ENCODE measurements around the gene FOCAD. TPM values are rescaled to one million over a fixed set of nuclear protein-coding genes. Genes with fewer than 3 reads are reported as not detected.

FOCAD gene
- total RNA-seq, 1 donor = 93.7 TPM

DNA sequence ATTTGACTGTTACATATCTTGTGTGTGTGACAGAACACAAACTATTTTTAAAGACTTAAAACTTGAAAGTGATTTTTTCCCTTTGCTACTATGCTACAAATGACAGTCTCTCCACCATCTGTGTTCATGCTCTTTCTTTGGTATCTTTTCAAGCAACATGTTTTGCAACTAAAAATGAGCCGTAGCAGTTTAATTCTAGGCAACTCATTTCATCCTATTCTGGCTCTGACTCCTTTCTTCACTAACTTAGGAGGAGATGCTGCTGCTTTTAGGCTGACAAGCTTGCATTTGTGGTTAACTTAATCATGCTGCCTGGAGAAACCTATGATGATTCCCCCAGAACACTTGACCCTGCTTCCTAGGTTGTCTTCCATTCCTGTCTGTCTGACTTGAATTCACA is 246.8 kb downstream of the FOCAD start:
- no peak for DNase-seq (ENCODE audit: low read depth)
- TF ChIP-seq, protein P1, sequence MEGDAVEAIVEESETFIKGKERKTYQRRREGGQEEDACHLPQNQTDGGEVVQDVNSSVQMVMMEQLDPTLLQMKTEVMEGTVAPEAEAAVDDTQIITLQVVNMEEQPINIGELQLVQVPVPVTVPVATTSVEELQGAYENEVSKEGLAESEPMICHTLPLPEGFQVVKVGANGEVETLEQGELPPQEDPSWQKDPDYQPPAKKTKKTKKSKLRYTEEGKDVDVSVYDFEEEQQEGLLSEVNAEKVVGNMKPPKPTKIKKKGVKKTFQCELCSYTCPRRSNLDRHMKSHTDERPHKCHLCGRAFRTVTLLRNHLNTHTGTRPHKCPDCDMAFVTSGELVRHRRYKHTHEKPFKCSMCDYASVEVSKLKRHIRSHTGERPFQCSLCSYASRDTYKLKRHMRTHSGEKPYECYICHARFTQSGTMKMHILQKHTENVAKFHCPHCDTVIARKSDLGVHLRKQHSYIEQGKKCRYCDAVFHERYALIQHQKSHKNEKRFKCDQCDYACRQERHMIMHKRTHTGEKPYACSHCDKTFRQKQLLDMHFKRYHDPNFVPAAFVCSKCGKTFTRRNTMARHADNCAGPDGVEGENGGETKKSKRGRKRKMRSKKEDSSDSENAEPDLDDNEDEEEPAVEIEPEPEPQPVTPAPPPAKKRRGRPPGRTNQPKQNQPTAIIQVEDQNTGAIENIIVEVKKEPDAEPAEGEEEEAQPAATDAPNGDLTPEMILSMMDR (IDR thresholded peaks at IDR 0.05; ENCODE audit: insufficient read depth, low read depth, low read length) = no peak
- H3K4me3 ChIP-seq (ENCODE audit: low read depth, low read length) = no peak overlapping the region

DNA sequence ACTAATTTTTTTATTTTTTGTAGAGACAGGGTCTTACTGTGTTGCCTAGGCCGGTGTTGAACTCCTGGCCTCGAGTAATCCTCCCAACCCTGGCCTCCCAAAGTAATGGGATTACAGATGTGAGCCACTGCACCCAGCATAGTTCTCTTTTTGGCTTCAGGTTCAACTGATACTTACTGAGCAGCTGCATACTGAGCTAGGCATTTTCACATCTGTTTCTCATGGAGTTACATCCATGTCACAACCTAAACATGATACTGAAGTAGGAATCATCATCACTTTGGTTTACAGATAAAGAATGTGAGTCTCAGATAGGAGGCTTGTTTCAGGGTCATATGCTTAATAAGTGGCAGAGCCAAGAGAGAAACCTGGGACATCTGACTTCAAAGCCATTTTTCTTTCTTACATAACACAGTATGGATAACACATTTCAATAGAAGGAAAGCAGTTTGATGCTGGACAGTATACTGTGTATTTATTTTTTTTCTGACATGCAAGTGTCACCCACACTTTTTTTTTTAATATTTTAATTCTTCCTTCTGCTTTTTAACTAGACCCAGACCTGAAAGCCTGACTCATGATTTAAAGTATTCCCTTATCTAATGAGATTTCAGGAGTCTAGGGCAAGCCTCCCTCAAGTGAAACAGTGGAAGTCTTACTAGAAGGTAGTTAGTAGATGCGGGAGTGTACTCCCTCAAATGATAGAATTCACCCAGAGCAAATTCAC is 256.6 kb downstream of the FOCAD start:
- TF ChIP-seq, protein P1 (IDR thresholded peaks at IDR 0.05; ENCODE audit: insufficient read depth, low read depth, low read length) = no peak
- H3K4me3 ChIP-seq (ENCODE audit: low read depth, low read length) = no peak overlapping the region
- DNase-seq (ENCODE audit: low read depth) = no peak

DNA sequence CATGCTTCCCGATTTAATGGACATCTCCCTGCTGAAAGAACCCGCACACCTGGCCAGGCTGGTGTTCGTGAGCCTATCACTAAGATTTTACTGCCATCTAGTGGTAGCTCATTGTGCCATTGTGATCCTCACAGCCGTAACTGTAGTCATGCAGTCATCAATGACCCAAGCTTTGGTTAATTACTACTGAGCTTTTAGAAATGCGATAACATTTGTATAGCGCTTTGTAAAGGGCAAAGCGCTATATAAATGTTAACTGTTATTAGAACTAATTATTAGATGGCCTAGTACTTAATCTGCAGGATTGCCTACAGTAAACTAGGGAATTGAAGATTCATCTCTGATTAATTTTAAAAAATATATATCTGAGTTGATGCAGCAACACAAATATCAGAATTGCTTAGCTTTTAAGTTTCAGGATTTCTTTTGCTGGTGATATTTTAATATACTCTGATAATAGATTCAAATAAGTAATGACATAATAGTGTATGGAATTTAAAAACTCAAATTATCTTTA is 257.2 kb downstream of the FOCAD start:
- peak; percentile 71 for DNase-seq (ENCODE audit: low read depth)
- H3K4me3 ChIP-seq (ENCODE audit: low read depth, low read length) = no peak overlapping the region
- TF ChIP-seq, protein P1 (IDR thresholded peaks at IDR 0.05; ENCODE audit: insufficient read depth, low read depth, low read length) = peak; percentile 86

DNA sequence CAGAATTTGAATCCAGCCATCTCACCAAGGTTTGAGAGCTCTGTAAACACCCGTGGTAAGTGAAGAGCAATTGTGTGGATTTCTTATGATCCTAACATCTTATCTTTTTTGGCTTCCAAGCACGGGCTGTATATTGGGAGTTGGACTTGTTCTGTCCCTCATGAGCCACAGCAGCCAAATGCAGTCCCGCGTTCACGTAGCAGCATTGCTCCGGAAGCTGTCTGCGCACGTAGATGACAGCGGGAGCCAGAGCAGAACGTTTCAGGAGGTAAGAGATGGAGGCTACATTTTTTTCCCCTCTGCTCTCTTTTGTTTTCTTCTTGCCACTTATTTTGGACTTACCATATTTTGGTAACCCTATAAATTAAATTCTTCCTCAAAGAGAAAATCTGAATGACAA is 260.4 kb downstream of the FOCAD start:
- no peak overlapping the region for H3K4me3 ChIP-seq (ENCODE audit: low read depth, low read length)
- DNase-seq (ENCODE audit: low read depth) = no peak
- TF ChIP-seq, protein P1 (IDR thresholded peaks at IDR 0.05; ENCODE audit: insufficient read depth, low read depth, low read length) = no peak

DNA sequence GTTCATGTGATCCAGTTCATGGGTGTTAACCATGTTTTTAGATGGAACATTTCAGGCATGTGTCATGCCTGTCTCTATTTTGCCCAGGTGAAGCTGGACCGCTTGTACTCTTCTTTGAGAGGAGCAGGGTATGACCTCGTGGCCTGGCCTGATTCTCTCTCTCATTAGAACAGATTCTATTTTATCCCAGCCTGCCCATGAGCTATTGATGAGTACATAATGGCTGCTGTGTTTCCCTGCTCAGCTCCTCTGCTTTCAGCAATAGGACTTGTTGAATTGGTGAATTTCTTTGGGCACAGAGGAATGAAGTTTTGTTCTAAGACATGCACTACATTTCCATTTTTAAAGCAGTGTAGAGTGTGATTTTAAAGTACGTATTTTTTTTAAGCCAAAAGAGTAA is 261.2 kb downstream of the FOCAD start:
- TF ChIP-seq, protein P1 (IDR thresholded peaks at IDR 0.05; ENCODE audit: insufficient read depth, low read depth, low read length) = no peak
- DNase-seq (ENCODE audit: low read depth) = no peak
- no peak overlapping the region for H3K4me3 ChIP-seq (ENCODE audit: low read depth, low read length)

DNA sequence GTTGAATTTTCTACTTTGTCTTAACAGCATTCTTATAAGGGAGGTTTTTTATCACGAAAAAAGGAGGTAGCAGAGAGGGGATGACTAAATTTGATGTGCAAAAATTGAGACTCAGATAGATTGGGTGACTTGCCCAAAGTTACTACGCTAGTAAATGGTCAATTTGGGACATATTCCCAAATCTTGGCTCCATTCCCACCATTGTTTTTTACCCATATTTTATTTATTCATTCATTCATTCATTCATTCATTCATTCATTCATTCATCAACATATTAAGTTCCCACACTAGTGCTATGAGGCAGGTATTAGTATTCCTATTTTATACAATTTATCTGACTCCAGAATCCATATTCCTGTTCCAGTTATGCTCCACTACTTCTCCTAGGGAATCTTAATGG is 261.8 kb downstream of the FOCAD start:
- no peak for DNase-seq (ENCODE audit: low read depth)
- TF ChIP-seq, protein P1 (IDR thresholded peaks at IDR 0.05; ENCODE audit: insufficient read depth, low read depth, low read length) = no peak
- H3K4me3 ChIP-seq (ENCODE audit: low read depth, low read length) = no peak overlapping the region
